Germinal center (tissue), 1 donor: ENCODE data around the gene PTEN.

ENCODE experiments used
- DNase-seq: peaks from one replicate; pipeline ENCODE4 v3.0.0; 2012; ENCODE audit warnings: mixed read lengths, low spot score

PTEN gene

DNA sequence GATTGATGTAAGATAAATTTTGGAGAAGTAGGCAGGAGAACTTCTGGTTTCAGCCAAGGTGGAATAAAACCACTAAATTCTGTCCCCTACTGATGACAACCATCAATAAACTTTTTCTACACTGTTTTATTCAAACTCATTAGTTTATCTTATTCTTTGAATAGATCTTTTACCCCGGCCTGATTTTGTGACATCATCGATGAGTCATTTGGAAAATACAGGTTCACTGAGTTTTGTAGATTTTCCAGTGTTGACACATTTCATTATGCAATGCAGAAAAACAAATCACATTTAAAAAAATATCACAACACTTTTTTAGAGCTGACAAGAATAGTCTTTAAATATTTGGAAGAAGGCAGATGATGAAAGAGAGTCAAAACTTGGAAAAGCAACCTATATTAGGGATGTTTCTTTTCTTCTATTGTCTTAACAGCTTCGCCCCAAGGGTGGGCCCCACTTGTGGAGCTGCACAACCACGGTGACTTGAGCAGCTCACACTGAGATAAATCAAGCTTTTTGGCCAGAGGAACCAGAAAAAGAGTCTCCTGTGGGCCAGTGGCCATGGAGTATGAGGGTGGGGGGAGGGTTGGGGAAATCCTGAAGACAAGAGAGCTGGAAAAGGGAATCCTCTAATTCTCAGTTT is 112.8 kb downstream of the PTEN start:
- no peak for DNase-seq

- DNase-seq, result no peak
Measured at GRCh38 chr10:87978166-87978565, 114.7 kb downstream of the PTEN start.

DNA sequence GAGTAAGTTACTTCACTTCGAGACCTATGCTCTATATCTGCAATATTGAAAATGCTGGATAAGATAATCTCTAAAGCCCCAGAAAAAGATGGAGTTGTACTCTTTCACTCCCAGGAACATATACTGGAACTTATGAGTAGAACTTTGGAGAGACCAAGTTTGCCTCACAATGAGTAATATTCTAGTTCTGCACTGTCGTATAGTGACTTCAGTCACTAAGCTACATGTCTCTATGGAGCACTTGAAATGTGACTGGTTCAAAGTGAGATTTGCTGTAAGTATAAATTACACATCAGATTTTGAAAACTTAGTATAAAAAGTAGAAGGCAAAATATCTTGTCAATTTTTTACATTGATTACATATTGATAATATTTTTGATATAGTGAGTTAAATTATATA is 116.4 kb downstream of the PTEN start:
- no peak for DNase-seq

- DNase-seq, result no peak
Measured at GRCh38 chr10:87983716-87984115, 120.3 kb downstream of the PTEN start.

DNA sequence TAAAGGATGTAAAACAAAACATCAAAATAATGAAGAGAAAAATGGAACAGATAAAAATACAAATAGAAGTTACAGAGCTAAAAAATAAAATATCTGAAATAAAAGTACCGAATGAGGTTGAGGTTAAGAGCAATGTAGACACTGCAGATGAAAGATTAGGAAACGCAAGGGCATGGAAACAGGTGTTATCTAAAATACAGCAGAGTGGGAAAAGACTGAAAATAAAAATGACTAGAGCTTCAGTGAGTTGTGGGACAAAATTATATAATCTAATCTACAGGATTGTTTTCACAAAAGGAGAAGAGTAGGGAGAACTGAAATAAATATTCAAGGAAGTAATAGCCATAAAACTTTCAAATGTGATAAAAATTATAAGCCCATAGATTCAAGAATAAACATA is 123.8 kb downstream of the PTEN start:
- no peak for DNase-seq

DNA sequence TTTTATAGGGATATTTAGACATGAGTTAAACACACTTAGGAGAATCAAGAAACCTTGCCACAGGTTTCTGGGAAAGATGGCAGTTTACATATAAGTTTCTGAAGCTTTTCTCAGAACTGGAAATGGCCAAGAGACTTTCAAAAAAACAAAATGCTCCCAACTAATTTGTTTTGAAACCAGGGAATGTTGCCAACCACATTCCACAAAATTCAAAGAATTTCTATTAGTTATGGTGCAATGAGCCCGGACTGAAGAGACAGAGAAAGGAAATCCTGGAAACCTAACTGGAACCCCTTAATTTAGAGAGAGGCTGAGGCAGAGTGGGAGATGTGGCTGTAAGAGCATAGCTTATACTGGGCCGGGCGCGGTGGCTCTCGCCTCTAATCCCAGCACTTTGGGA is 128.5 kb downstream of the PTEN start:
- no peak for DNase-seq

- DNase-seq, result no peak
Measured at GRCh38 chr10:88004451-88004850, 141.0 kb downstream of the PTEN start.

DNA sequence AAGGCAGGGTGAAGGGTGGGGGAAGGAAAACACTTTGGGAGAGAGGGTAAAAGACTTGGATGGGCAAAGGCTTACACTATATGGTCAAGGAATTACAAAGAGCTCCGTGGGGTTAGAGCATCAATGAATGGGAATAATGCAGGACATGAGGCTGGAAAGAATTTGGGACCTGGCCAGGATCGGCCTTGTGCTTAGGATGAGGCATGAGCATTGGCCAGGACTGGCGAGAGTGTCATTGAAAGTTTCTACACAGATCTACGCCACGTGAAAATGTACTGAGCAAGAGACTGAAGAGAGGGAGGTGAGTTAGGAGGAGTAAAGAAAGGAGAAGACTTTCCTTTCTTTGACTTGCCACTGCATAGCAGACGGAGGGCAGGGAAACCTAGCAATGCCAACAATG is 142.8 kb downstream of the PTEN start:
- DNase-seq, result no peak

- DNase-seq, result no peak
Measured at GRCh38 chr10:88008866-88009470, 145.5 kb downstream of the PTEN start.

DNA sequence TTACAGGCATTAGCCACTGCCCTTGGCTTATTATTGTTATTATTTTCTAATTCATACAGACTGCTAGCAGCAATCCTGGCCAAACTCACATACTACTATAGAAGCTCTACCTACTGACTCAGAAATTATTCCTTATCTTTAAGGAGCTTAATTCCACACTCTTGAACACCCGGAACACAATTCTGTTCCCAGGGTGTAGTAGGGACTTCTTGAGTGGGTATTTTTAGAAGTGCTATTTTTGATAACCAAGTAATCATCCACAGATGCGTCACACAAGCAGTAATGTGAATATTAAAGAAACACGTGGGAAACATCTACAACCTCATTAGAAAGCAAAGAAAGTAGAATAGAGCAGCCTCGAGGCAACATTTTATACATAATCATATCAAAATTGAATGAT is 149.2 kb downstream of the PTEN start:
- DNase-seq, result no peak

GRCh38 chr10:88017781-88018180 is 154.4 kb downstream of the PTEN start:
- no peak for DNase-seq

GRCh38 chr10:88019753-88020152 is 156.3 kb downstream of the PTEN start:
- DNase-seq, result no peak
